ENCODE measurements around the gene CYP2A6.

The CYP2A6 gene

GRCh38 chr19:40803170-40803856 lies 46.9 kb downstream of the CYP2A6 start:
- no peak for DNase-seq
- Mint-ChIP-seq H3K36me3 (ENCODE audit: low read depth) (peaks cover 20% of the 10 kb centered on the region), H3K27ac (peak overlapping the region; percentile 92), H3K4me3 (peak overlapping the region; percentile 57), H3K4me1 (peaks cover 81% of the 10 kb centered on the region), H3K27me3 (ENCODE audit: low read depth, poor library complexity) (peaks cover 3% of the 10 kb centered on the region), H3K9me3 (no peaks in the 10 kb centered on the region)
- no peak for TF ChIP-seq CTCF (IDR thresholded peaks at IDR 0.05)

- Mint-ChIP-seq H3K9me3 (no peaks in the 10 kb centered on the region), H3K4me3 (peak overlapping the region; percentile 57), H3K27me3 (ENCODE audit: low read depth, poor library complexity) (peaks cover 3% of the 10 kb centered on the region), H3K4me1 (peaks cover 81% of the 10 kb centered on the region), H3K36me3 (ENCODE audit: low read depth) (peaks cover 16% of the 10 kb centered on the region), H3K27ac (peak overlapping the region; percentile 92)
- no peak for TF ChIP-seq CTCF (IDR thresholded peaks at IDR 0.05)
- DNase-seq: no peak
Observed at GRCh38 chr19:40802300-40803169, 47.7 kb downstream of the CYP2A6 start.

GRCh38 chr19:40801426-40802299 lies 48.6 kb downstream of the CYP2A6 start:
- H3K4me1 Mint-ChIP-seq: peaks cover 72% of the 10 kb centered on the region
- TF ChIP-seq CTCF (IDR thresholded peaks at IDR 0.05): no peak
- no peak for DNase-seq
- no peaks in the 10 kb centered on the region for H3K9me3 Mint-ChIP-seq
- peaks cover 3% of the 10 kb centered on the region for H3K27me3 Mint-ChIP-seq (ENCODE audit: low read depth, poor library complexity)
- H3K27ac Mint-ChIP-seq: peak overlapping the region; percentile 51
- peak overlapping the region; percentile 62 for H3K4me3 Mint-ChIP-seq
- peaks cover 9% of the 10 kb centered on the region for H3K36me3 Mint-ChIP-seq (ENCODE audit: low read depth)

GRCh38 chr19:40800997-40801377 lies 49.3 kb downstream of the CYP2A6 start:
- Mint-ChIP-seq H3K4me3 (peak overlapping the region; percentile 20), H3K9me3 (no peaks in the 10 kb centered on the region), H3K4me1 (peaks cover 65% of the 10 kb centered on the region), H3K27ac (no peak overlapping the region), H3K27me3 (ENCODE audit: low read depth, poor library complexity) (peaks cover under 1% of the 10 kb centered on the region), H3K36me3 (ENCODE audit: low read depth) (peaks cover 9% of the 10 kb centered on the region)
- TF ChIP-seq CTCF (IDR thresholded peaks at IDR 0.05): no peak
- DNase-seq: no peak

- Mint-ChIP-seq H3K4me3 (peak overlapping the region; percentile 97), H3K27ac (peak overlapping the region; percentile 98), H3K9me3 (no peaks in the 10 kb centered on the region), H3K27me3 (ENCODE audit: low read depth, poor library complexity) (no peaks in the 10 kb centered on the region), H3K4me1 (peaks cover 60% of the 10 kb centered on the region), H3K36me3 (ENCODE audit: low read depth) (peaks cover 9% of the 10 kb centered on the region)
- DNase-seq: no peak
- TF ChIP-seq CTCF (IDR thresholded peaks at IDR 0.05): no peak
Observed at GRCh38 chr19:40800339-40800996, 49.8 kb downstream of the CYP2A6 start.
